Measurements from ENCODE around the gene MYO1A.

The MYO1A gene

GRCh38 chr12:57012600-57013465 is 37.1 kb downstream of the MYO1A start:
- DNase-seq, result no peak

GRCh38 chr12:57011438-57012424 is 38.2 kb downstream of the MYO1A start:
- DNase-seq, result no peak

GRCh38 chr12:57010627-57011247 is 39.2 kb downstream of the MYO1A start:
- no peak for DNase-seq

GRCh38 chr12:57009949-57010626 is 39.8 kb downstream of the MYO1A start:
- DNase-seq, result no peak

GRCh38 chr12:57008178-57008577 is 41.8 kb downstream of the MYO1A start:
- peak; percentile 49 for DNase-seq

DNA sequence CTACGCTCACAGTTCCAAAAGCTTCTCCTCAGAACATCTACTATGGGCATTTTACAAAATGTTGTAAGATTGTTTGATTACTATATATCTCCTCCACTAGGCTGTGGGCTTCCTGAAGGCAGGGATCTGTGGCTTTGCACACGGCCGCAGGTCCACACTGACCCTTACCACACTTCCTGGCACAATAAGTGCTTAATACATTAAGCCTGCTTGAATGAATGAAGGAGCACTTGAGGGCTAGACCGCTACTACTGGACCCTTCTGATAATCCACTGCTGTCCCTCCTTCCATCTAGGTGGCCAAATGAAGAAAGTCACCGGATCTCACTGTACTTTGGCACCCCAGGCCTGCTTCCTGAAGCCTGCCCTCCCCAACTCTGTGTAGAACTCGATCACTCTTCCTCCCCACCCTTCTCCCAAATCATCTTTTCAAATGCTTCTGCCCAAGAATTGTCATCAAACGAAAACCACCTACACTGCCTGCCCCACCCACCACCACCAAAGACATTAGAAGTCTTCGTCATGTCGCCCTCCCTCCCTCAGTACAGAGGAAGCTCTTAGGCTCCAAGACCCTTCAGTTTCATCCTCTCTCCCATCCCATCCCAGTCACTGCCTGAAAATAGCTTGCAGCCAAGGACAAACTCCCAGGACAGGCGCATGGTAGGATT is 43.0 kb downstream of the MYO1A start:
- no peak for DNase-seq

DNA sequence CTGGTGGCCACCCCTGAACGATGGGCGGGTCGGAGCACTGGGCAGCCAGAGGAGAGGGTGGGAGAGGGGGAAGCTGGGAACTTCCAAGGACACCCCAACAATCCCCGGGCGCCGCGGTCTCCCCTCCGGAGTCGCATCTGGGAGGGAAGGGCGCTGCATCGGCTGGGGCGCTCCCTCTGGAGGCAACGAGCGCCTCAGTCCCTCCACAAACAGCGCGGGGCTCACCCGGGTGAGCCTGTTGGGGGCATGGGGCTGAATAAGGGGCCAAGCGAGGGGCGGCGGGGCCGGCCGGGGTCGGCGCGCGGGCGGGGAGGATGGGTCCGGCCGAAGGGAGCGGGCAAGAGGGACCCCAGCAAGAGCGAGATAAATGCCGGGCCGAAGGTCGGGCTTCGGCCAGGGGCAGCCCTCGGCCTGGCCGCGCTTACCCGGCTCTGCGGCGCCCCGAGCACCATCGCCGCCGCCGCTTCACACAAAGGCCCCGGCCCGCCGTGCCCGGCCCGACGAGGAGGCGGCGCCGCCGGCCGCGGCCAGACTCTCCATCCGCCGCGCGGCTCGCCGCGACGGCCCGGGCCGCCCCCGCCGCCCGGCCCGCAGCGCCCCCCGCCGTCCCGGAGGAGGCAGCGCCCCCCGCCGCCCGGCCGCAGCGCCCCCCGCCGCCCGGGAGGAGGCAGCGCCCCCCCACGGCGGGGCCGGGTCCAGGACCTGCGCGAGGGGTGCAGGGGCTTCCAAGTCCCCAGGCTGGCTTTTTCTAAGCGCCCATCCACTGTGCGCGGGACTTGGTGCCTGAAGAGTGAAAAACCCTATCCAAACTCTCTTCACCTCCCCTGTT is 43.7 kb downstream of the MYO1A start, which contains the start of gene ZBTB39:
Gene ZBTB39 (minus strand): TSS at position 567 of the 829 bp plus-strand sequence. CDS start 1,629 bp downstream, outside the sequence.
- peak; percentile 62 for DNase-seq

GRCh38 chr12:57004651-57005050 is 45.3 kb downstream of the MYO1A start:
- DNase-seq, result no peak

GRCh38 chr12:57003395-57003794 is 46.5 kb downstream of the MYO1A start:
- no peak for DNase-seq

GRCh38 chr12:57001448-57001906 is 48.5 kb downstream of the MYO1A start:
- no peak for DNase-seq

DNA sequence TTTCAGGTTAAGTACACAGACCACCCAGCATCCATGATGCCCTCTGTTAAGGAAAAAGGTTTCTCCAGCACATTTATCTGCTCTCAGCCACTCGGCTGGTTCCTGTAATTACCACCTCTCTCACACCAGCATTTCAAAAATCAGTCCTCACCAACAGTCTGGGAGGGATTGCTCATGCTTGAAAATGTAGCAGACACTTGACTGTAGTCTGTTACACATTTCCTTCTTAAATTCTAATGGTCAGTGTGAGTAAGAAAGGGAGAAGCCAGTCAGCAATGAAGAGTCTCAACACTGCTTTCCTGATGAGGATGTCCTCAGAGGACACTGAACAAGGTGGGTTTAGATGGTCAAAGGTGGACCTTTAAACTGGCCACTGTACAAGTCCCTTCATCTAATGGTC is 49.5 kb downstream of the MYO1A start:
- no peak for DNase-seq

GRCh38 chr12:56999456-56999855 is 50.5 kb downstream of the MYO1A start:
- no peak for DNase-seq

GRCh38 chr12:56998981-56999380 is 50.9 kb downstream of the MYO1A start:
- DNase-seq, result no peak

DNA sequence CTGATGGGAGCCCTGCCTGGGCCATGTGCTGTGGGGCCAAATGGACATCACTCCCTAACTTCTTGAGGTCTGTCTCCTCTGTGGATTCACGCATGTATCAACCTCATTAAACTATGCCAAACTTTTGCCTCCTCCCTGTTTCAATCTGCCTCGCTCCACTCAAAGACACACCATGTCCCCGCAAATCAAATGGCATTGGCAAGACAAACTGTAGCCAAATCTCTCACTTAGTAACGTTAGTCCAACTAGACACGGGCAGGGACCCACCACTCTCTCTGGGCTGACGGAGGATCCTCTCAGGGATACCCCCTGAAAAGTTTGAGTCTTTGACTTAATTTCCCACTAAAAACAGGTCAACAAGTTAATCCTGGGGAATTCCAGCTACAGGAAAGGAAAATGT is 51.6 kb downstream of the MYO1A start:
- no peak for DNase-seq

DNA sequence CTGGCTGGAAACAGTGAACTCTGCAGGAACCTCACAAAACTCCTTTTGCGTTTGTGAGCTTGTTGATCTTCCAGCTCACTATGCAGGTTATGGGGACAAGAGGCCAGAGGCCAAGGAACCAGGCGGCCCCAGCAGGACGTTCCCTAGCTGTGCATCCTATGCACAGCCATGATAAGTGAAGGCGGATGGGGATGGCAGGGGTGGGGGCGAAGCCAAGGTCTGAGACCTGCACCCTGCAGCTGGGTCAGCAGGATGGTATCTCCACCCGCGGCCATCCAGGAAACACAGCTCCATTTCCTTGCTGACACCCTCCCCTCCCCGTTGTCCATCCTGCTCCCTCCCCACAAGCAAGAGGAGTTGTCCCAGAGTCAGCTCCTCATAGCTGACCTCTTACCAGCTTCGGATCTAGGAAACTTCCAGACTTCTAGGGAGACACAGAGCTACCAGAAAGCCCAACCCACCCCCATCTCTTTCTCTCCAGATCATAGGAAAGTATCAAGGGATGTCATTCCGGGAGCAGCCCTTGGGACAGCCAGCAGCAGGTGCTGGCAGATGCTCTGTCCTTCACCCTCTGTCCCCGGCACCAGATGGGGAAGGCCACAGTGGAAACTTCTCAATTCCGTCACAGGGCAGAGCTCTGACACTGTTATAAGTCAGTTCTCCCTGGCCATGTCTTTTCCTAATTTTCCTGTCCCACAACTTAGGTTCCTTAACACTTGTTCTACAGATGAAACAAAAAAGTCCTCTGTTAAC is 53.0 kb downstream of the MYO1A start:
- no peak for DNase-seq

- no peak for DNase-seq
Measured at GRCh38 chr12:56995930-56996496, 53.9 kb downstream of the MYO1A start.

GRCh38 chr12:56995201-56995929 is 54.6 kb downstream of the MYO1A start:
- no peak for DNase-seq

DNA sequence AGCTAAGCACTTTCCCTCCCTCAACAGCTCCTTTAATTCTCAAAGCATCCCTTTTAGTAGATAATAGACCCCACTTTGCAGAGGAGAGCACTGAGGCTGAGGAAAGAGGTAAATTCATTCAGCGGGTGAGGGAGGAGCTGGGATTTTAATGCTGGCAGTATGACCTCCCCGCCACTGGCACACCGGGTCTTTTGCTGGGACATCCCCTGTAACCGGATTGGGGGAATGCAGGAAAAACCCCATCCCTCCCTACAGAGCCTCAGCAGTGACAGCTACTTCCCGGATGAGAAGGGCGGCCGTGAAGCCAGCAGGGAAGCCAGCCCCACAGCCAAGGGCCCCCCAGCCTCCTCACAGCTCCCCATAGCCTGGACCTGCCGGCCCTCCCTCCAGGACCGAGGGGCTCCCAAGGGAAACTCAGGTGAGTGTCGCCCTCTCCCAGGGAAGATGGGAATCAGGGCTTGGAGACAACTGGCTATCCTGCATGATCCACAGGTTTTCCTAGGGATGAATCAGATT is 55.6 kb downstream of the MYO1A start:
- no peak for DNase-seq

DNA sequence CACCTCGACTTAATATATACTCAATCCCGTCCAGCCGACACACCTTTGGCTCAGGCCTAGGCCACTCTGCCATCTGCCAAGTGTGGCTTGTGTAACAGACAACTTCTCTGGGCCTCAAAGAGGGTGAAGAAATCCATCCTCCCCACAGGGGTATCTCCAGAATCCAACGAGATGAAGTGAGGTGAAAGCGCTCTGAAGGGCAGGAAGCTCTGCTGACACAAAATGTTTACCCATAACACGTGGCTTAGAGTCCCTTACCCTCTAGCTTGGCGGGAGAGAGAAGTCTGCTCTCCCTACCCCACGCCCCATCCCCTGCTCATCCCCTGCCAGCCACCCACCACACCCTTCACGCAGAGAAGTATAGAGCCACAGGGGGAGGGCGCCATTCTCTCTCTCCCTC is 56.6 kb downstream of the MYO1A start:
- DNase-seq, result no peak

All from NCI-H2171 (cell line).